A549 (cell line): Measurements from ENCODE around the gene LGALS1. TPM values are rescaled to one million over a fixed set of nuclear protein-coding genes. Genes with fewer than 3 reads are reported as not detected.

Source experiments
- ATAC-seq, 2 experiments: fragments of 200-7000 bp in 1 of 2; fragments of >200 bp in 1 of 2; cut with Nextera tagmentation in 1 of 2; cut with Tn5 transposase in 1 of 2; 3 replicates each; pipeline versions ENCODE4 v1.8.0 to v1.9.1; 2018 to 2020; ENCODE audit warnings: mild to moderate bottlenecking in 1 of 2, moderate library complexity in 1 of 2
- CTCF ChIA-PET: fragments of 300-600 bp; sonication (Branson Sonifier 250); formaldehyde crosslinking; extraction: SDS; loops from one replicate; lab custom pipeline; 2021; ENCODE audit warnings: antibody characterized with exemption, inconsistent platforms; lab: Yijun Ruan, JAX
- POLR2A ChIA-PET: fragments of 350-600 bp; formaldehyde crosslinking; extraction: SDS; loops from one replicate; lab custom pipeline; 2021; ENCODE audit warnings: antibody characterized with exemption, inconsistent platforms; lab: Yijun Ruan, JAX
- DNase-seq, 2 experiments: peaks; one replicate each; pipeline versions ENCODE4 v3.0.0 to v3.0.0-alpha.2; 2011 to 2016; ENCODE audit warnings: low read depth in 1 of 2, low spot score in 1 of 2
- FAIRE-seq: peaks from 2 replicates; lab custom pipeline; 2011; peaks lifted over from hg19 to GRCh38; lab: Jason Lieb, UNC
- H3K27ac ChIP-seq, 2 experiments: fragments of >200 bp; sonication (Bioruptor Twin); formaldehyde crosslinking; 3 replicates each; pipeline ENCODE4 v1.5.1; 2016 to 2017
- H3K4me1 ChIP-seq: fragments of >200 bp; sonication (Bioruptor Twin); formaldehyde crosslinking; 3 replicates; pipeline ENCODE4 v1.6.1; 2016
- H3K4me2 ChIP-seq: fragments of >200 bp; sonication (Bioruptor Twin); formaldehyde crosslinking; 3 replicates; pipeline ENCODE4 v1.6.1; 2016
- H3K4me3 ChIP-seq: fragments of >200 bp; sonication (Bioruptor Twin); formaldehyde crosslinking; 3 replicates; pipeline ENCODE4 v1.5.1; 2016
- H3K9me3 ChIP-seq: fragments of >200 bp; sonication (Bioruptor Twin); formaldehyde crosslinking; 3 replicates; pipeline ENCODE4 v1.6.1; 2016
- ATOH8 ChIP-seq: fragments of 250-450 bp; sonication (Bioruptor Pico); IDR thresholded peaks from 2 replicates; pipeline ENCODE4 v1.5.0; 2020; ENCODE audit warnings: low read depth, mild to moderate bottlenecking, moderate library complexity
- CBX2 ChIP-seq: fragments of 200-600 bp; sonication (generic); IDR thresholded peaks from 2 replicates; pipeline ENCODE4 v1.6.1; 2016; ENCODE audit warnings: low read depth, mild to moderate bottlenecking, borderline replicate concordance
- CBX8 ChIP-seq: fragments of 200-600 bp; sonication (generic); IDR thresholded peaks from 2 replicates; pipeline ENCODE4 v1.6.1; 2016
- E2F6 ChIP-seq: IDR thresholded peaks from 2 replicates; pipeline ENCODE4 v1.6.1; 2012; ENCODE audit warnings: low read depth, borderline replicate concordance
- EHMT2 ChIP-seq: fragments of 200-600 bp; sonication (generic); IDR thresholded peaks from 2 replicates; pipeline ENCODE4 v1.6.1; 2016; ENCODE audit warnings: antibody characterized with exemption, low read depth, mild to moderate bottlenecking, moderate library complexity
- EP300 ChIP-seq, 2 experiments: fragments of >200 bp; sonication (Bioruptor Twin); formaldehyde crosslinking; IDR thresholded peaks; 2 replicates in 1 of 2; 3 replicates in 1 of 2; pipeline ENCODE4 v1.6.1; 2016 to 2017
- ESRRA ChIP-seq: fragments of 150-350 bp; IDR thresholded peaks from 2 replicates; pipeline ENCODE4 v1.6.1; 2014; ENCODE audit warnings: mild to moderate bottlenecking, low read length, borderline replicate concordance
- FOXS1 ChIP-seq: fragments of 250-450 bp; sonication (Bioruptor Pico); IDR thresholded peaks from 2 replicates; pipeline ENCODE4 v1.5.0; 2020; ENCODE audit warnings: mild to moderate bottlenecking, moderate library complexity
- HES2 ChIP-seq: fragments of >200 bp; sonication (Bioruptor Twin); formaldehyde crosslinking; IDR thresholded peaks from 2 replicates; pipeline ENCODE4 v1.6.1; 2016
- HOXB13 ChIP-seq: fragments of 250-450 bp; sonication (Bioruptor Pico); IDR thresholded peaks from 2 replicates; pipeline ENCODE4 v1.5.0; 2020; ENCODE audit warnings: low read depth, mild to moderate bottlenecking, moderate library complexity
- JUNB ChIP-seq: fragments of >200 bp; sonication (Bioruptor Twin); formaldehyde crosslinking; IDR thresholded peaks from 2 replicates; pipeline ENCODE4 v1.6.1; 2016
- KDM5A ChIP-seq: fragments of 200-600 bp; sonication (generic); IDR thresholded peaks from 2 replicates; pipeline ENCODE4 v1.6.1; 2016; ENCODE audit warnings: antibody characterized with exemption, mild to moderate bottlenecking
- MAZ ChIP-seq: fragments of 150-350 bp; IDR thresholded peaks from 2 replicates; pipeline ENCODE4 v1.6.1; 2014; ENCODE audit warnings: antibody characterized with exemption, low read depth, low read length, borderline replicate concordance
- NFE2L2 ChIP-seq: fragments of 150-350 bp; conservative IDR thresholded peaks from 2 replicates; pipeline ENCODE4 v1.6.1; 2014; ENCODE audit warnings: low read length
- POLR2A ChIP-seq: IDR thresholded peaks from 2 replicates; pipeline ENCODE4 v1.6.1; 2012; ENCODE audit warnings: mild to moderate bottlenecking, low read length
- RAD21 ChIP-seq, 2 experiments: fragments of >200 bp in 1 of 2; sonication (Bioruptor Twin) in 1 of 2; formaldehyde crosslinking in 1 of 2; IDR thresholded peaks in 1 of 2; conservative IDR thresholded peaks in 1 of 2; 2 replicates in 1 of 2; 3 replicates in 1 of 2; pipeline ENCODE4 v1.6.1; 2012 to 2018; ENCODE audit warnings: inconsistent platforms in 1 of 2
- RCOR1 ChIP-seq: fragments of 150-350 bp; IDR thresholded peaks from 2 replicates; pipeline ENCODE4 v1.6.1; 2014; ENCODE audit warnings: antibody characterized with exemption, low read length, low read depth
- REST ChIP-seq: fragments of 200-600 bp; sonication (generic); IDR thresholded peaks from 2 replicates; pipeline ENCODE4 v1.6.1; 2016; ENCODE audit warnings: antibody characterized with exemption, mild to moderate bottlenecking, moderate library complexity
- RNF2 ChIP-seq: fragments of 200-600 bp; sonication (generic); IDR thresholded peaks from 2 replicates; pipeline ENCODE4 v1.6.1; 2016; ENCODE audit warnings: low read depth, mild to moderate bottlenecking, antibody characterized with exemption, moderate library complexity, borderline replicate concordance
- SMC3 ChIP-seq: fragments of >200 bp; sonication (Bioruptor Twin); formaldehyde crosslinking; IDR thresholded peaks from 3 replicates; pipeline ENCODE4 v1.6.1; 2018; ENCODE audit warnings: inconsistent platforms
- TFCP2L1 ChIP-seq: fragments of 250-450 bp; sonication (Bioruptor Pico); IDR thresholded peaks from 2 replicates; pipeline ENCODE4 v1.5.0; 2021; ENCODE audit warnings: mild to moderate bottlenecking
- ZNF302 ChIP-seq: fragments of 250-450 bp; sonication (Bioruptor Pico); IDR thresholded peaks from 2 replicates; pipeline ENCODE4 v1.9.0; 2021; ENCODE audit warnings: inconsistent platforms, mild to moderate bottlenecking, moderate library complexity
- WGBS: methylation state at CpG from one replicate; pipeline ENCODE4 v1.1.6; 2017; ENCODE audit errors: missing lambda C conversion rate; 5-methylcytosine and 5-hydroxymethylcytosine counted together
- polyA plus RNA-seq, 4 experiments: library from polyadenylated mRNA; depleted of rRNA in 3 of 4; stranded (reverse); fragments of >200 nt; fragmentation: RNase III in 1 of 4; extraction: RNeasy Plus Mini Kit Qiagen cat#74134 plus additional on column Dnase treatment in 1 of 4; gene quantifications; 2 replicates in 3 of 4; 3 replicates in 1 of 4; pipeline ENCODE4 v1.2.3, GENCODE V29; 2011 to 2017
- TF ChIP-seq, protein P1 (sequence below): fragments of 450-650 bp; IDR thresholded peaks from 2 replicates; pipeline ENCODE4 v1.6.1; 2014; ENCODE audit warnings: antibody characterized with exemption
- TF ChIP-seq, protein P2 (sequence below): fragments of 150-350 bp; IDR thresholded peaks from 2 replicates; pipeline ENCODE4 v1.6.1; 2014; ENCODE audit warnings: low read depth, mild to moderate bottlenecking, low read length

LGALS1 gene
- polyA plus RNA-seq, 2 of the 4 experiments (the other 2 are of a cell fraction) = 584 to 1,477 TPM

DNA sequence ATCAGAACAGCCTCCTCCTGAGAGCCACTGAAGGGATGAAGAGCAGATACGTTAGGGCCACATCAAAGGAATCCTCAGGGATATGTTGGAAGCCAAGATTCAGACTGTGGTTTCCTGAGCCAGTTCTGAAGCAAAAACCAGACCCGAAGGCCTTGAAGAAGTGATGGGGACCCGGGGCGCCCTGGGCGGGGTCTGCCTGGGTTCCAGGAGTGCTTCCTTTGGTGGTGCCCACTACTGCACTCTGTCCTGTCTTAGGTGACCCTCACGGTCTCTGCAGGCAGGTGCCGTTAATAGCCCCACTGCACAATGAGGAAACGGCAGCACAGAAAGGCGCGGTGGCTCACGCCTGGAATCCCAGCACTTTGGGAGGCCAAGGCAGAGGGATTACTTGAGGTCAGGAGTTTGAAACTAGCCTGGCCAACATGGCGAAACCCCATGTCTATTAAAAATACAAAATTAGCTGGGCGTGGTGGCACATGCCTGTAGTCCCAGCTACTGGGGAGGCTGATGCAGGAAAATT, 48.8 kb upstream of the LGALS1 start (continued):
- TF ChIP-seq REST (no peak), FOXS1 (CRISPR knock-in tag) (no peak), MAZ (no peak), ATOH8 (no peak), EP300 (IDR thresholded peaks at IDR 0.05) (no peak), POLR2A (no peak), ZNF302 (no peak), JUNB (no peak), KDM5A (no peak)
- TF ChIP-seq, all 56 proteins: peak for 0

DNA sequence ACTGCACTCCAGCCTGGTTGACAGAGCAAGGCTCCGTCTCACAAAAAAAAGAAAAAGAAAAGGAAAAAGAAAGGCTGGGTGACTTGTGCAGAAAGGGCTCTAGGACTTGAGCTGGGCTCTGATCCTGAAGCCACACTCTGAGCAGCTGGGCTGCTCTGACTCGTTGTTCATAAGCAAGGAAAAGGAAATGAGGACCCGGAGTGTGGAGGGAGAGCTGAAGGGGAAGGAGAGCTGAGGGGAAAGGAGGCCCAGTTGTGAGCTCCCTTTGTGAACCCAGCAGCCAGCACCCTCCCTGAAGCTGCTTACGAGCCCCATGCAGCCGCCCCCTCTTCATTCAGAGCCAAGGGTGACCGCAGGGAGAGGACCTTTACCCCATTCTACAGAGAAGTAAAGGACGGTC, 48.3 kb upstream of the LGALS1 start:
- CTCF ChIA-PET = interaction anchor here (0.8 to 11.4 kb wide), 6 partner anchors 9 to 165 kb away, joined by 3 to 129 read pairs (median 5); partner anchors contain the start of genes GGA1 and SH3BP1
- ATAC-seq (no peak), FAIRE-seq (no peak), DNase-seq (no peak)
- Histone ChIP-seq H3K9me3 (no peaks in the 10 kb centered on the region), H3K27ac (no peak overlapping the region), H3K4me2 (no peak overlapping the region), H3K4me3 (no peak overlapping the region), H3K4me1 (no peaks in the 10 kb centered on the region)
- POLR2A ChIA-PET = no interaction called here
- no peak for TF ChIP-seq SMC3
- no peak for TF ChIP-seq RCOR1
- no peak for TF ChIP-seq E2F6
- TF ChIP-seq CBX2 = no peak
- TF ChIP-seq CBX8 = no peak
- TF ChIP-seq HOXB13 (CRISPR knock-in tag) = no peak
- no peak for TF ChIP-seq HES2
- 90% methylated on average over 7 of the region's 7 CpGs for WGBS

- H3K27ac ChIP-seq = no peak overlapping the region
- DNase-seq = no peak
- no peak overlapping the region for H3K4me2 ChIP-seq
- FAIRE-seq = no peak
- WGBS = 88% methylated on average over 6 of the region's 6 CpGs
- H3K9me3 ChIP-seq = no peaks in the 10 kb centered on the region
- POLR2A ChIA-PET = no interaction called here
- CTCF ChIA-PET = interaction anchor here (0.8 to 11.4 kb wide), 7 partner anchors 9 to 164 kb away, joined by 3 to 129 read pairs (median 5); partner anchors contain the start of genes GGA1 and SH3BP1
- no peak overlapping the region for H3K4me3 ChIP-seq
- no peaks in the 10 kb centered on the region for H3K4me1 ChIP-seq
- no peak for ATAC-seq
- TF ChIP-seq RAD21 (conservative IDR thresholded peaks at IDR 0.05 in 1 of 2, IDR thresholded peaks at IDR 0.05 in 1 of 2) (no peak), REST (no peak), NFE2L2 (no peak), JUNB (no peak), CBX2 (no peak), RNF2 (no peak), EHMT2 (no peak), TFCP2L1 (CRISPR knock-in tag) (no peak), ESRRA (no peak)
- TF ChIP-seq, protein P1, sequence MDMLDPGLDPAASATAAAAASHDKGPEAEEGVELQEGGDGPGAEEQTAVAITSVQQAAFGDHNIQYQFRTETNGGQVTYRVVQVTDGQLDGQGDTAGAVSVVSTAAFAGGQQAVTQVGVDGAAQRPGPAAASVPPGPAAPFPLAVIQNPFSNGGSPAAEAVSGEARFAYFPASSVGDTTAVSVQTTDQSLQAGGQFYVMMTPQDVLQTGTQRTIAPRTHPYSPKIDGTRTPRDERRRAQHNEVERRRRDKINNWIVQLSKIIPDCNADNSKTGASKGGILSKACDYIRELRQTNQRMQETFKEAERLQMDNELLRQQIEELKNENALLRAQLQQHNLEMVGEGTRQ = no peak
- TF ChIP-seq, protein P2, sequence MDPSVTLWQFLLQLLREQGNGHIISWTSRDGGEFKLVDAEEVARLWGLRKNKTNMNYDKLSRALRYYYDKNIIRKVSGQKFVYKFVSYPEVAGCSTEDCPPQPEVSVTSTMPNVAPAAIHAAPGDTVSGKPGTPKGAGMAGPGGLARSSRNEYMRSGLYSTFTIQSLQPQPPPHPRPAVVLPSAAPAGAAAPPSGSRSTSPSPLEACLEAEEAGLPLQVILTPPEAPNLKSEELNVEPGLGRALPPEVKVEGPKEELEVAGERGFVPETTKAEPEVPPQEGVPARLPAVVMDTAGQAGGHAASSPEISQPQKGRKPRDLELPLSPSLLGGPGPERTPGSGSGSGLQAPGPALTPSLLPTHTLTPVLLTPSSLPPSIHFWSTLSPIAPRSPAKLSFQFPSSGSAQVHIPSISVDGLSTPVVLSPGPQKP = no peak
These were observed 47.9 kb upstream of the LGALS1 start for GRCh38 chr22:37627545-37627944.
